NOMO-1 (cell line): Measurements from ENCODE around the gene AKAP13.
A peak's percentile ranks its signal among the peaks of the same experiment; 100 is the strongest.

Experiments used
- DNase-seq, 2 experiments: peaks; one replicate each; lab custom pipeline; 2025; ENCODE audit not compliant: unreplicated experiment in 2 of 2; lab: John Stamatoyannopoulos, UW

The AKAP13 gene

DNA sequence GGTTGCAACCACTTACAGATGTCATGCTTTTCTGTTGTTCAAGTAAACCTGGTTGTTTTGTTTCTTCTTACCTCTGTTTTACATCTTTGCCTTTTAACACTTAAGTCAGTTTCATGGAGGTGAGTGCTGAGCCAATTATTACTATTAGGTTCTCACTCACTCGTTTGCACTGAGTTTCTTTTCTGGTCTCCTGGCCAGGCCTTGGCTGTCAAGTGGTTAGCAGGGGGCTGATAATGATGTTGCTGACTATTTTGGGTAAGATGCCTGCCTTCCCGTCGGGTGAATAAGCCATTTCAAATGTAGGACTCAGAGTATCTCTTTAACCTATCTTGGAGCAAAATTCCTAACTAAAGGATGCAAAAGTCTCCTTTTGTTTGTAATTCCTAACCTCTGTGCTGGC lies 335.9 kb downstream of the AKAP13 start:
- no peak for DNase-seq

DNA sequence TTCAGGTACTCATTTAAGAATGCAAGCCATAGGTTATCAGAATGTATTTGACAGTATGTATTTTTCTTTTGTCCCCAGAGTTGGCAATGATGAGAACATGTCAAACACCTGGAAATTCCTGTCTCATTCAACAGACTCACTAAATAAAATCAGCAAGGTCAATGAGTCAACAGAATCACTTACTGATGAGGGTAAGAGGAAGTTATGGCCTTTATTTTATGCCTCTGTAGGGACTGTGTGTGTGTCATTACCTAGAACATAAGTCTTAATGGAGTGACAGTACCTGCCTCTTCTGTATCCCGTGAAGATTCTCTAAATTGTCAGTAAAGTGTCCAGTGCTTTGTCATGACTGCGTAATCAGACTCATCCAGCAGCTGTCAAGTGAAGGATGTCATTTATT lies 336.8 kb downstream of the AKAP13 start:
- no peak for DNase-seq

- no peak for DNase-seq
These were observed 338.0 kb downstream of the AKAP13 start for GRCh38 chr15:85718271-85718971.

- DNase-seq, result no peak
These were observed 338.6 kb downstream of the AKAP13 start for GRCh38 chr15:85718981-85719380.

GRCh38 chr15:85722374-85723152 lies 342.2 kb downstream of the AKAP13 start:
- no peak for DNase-seq

- DNase-seq, result no peak
These were observed 343.9 kb downstream of the AKAP13 start for GRCh38 chr15:85723960-85724945.

DNA sequence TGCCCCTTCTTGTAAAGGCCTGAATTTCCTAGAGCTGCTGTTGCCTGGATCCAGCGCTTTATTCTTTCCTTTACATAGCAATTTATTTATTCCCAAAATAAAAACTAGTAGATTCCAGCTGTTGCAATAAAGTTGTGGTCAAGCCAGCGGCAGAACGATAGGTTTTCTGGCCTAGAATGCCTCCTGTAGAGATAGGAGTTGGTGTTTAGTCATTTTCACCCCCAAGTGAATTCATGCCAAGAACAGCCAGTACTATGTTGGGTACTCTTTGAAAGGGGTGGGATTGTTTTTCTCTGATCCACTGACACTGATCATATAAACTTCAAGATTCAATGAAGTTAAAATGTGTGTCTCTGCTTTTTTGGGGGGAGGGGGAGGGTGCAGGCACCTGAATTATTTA lies 344.6 kb downstream of the AKAP13 start:
- no peak for DNase-seq

GRCh38 chr15:85725564-85725963 lies 345.2 kb downstream of the AKAP13 start:
- DNase-seq, result no peak

DNA sequence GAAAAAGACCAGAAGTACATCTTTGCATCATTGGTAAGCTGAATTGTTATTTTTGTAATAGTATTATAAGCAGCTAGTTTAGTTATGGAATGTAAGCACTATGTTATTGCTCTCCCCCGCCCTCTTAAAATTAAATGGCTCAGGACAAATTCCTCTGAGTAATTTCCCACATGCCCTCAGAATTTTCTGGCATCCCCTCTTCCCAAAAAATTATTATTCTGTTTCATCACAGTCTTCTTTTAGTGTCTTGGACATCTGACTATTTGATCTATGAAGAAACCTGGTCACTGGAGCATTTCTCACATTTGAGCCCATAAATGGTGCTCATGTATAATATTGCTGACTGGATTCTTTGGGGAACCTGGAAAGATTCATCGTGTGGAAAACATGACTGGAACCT lies 346.1 kb downstream of the AKAP13 start:
- DNase-seq, result no peak

DNA sequence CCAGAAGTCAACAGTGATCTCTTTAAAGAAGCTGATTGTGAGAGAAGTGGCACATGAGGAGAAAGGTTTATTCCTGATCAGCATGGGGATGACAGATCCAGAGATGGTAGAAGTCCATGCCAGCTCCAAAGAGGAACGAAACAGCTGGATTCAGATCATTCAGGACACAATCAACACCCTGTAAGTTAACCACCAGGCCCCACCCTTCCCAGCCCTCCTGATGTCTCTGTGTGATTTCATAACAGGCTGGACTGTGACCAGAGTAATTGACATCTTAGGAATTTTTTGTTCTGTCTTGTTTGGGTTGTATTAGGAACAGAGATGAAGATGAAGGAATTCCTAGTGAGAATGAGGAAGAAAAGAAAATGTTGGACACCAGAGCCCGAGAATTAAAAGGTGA lies 346.7 kb downstream of the AKAP13 start:
- no peak for DNase-seq

DNA sequence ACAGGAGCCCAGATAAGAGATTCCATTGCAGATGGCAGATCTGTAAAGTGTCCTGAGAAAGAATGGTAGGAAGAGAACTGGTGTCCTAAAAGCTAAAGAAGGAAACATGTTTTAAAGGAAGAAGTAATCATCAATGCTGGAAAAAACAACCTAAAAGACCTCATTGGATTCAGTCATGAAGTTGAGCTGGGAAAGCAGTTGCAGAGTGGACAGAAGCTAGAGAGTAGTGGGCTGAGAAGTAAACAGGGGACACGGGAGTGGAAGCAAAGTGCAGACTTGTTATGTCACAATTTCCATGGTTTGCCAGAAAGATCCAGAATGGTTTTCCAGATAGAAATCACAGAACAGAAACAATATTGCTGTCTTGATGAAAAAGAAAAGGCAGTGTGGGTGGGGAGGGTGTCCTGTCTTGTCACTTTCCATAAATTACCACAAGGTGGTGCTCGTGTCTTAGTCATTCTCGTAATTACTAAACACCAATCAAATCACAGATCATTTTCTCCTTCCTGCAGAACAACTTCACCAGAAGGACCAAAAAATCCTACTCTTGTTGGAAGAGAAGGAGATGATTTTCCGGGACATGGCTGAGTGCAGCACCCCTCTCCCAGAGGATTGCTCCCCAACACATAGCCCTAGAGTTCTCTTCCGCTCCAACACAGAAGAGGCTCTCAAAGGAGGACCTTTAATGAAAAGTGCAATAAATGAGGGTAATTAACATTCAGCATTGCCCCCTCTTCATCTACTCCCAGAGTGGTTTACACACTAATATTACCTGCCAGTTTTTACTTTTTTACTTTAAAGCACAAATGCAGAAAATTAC lies 349.8 kb downstream of the AKAP13 start:
- peak; percentile 11 to 45 for DNase-seq

- no peak for DNase-seq
These were observed 353.0 kb downstream of the AKAP13 start for GRCh38 chr15:85733416-85733815.

- DNase-seq, result no peak
These were observed 356.7 kb downstream of the AKAP13 start for GRCh38 chr15:85737061-85737460.

GRCh38 chr15:85741021-85741421 lies 360.6 kb downstream of the AKAP13 start:
- no peak for DNase-seq

DNA sequence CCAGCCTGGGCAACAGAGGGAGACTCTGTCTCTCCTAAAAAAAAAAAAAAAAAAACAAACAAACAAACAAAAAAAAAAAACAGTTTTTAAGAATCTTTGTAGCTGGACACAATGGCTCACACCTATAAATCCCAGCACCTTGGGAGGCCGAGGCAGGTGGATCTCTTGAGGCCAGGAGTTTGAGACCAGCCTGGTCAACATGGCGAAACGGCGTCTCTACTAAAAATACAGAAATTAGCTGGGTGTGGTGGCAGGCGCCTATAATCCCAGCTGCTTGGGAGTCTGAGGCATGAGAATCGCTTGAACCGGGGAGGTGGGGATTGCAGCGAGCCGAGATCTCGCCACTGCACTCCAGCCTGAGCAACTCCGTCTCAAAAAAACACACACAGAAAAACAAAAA lies 361.3 kb downstream of the AKAP13 start:
- no peak for DNase-seq

DNA sequence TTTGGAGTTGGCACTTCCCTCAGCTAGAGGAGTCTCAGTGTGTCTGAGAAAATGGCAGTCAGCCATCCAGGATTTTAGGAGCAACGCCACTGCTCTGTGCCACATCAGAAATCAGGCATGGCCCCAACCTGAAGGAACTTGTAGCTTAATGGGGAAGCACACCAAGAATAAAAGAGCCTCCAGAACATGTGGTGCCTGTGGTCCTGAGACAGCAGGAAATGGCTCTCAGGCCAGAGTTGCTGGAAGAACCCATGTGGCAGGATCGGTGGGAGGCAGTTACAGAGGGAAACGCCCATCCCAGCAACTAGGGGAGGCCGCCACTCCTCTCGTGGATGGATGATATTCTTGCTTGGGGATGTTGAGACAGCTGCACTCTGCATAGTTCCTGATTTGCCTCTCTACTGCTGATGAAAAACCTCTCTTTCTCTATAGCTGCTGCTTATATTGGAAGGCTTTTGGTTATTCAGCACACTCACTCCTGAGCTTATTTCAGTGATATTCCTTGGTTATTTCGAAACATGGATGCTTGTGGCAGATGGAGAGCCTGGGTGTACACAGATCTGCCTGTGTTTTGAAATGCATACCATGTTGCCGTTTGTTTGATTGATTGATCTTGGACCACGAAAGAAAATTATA lies 361.9 kb downstream of the AKAP13 start:
- no peak for DNase-seq

GRCh38 chr15:85743392-85744055 lies 363.1 kb downstream of the AKAP13 start:
- DNase-seq, result no peak

- DNase-seq, result no peak
These were observed 364.2 kb downstream of the AKAP13 start for GRCh38 chr15:85744579-85744978.

GRCh38 chr15:85745023-85745422 lies 364.6 kb downstream of the AKAP13 start:
- DNase-seq, result no peak
